Thoracic aorta (tissue), 2 donors: Measurements from ENCODE around the gene CFAP46. TPM values are rescaled to one million over a fixed set of nuclear protein-coding genes. Genes with fewer than 3 reads are reported as not detected.

Experiments
- ATAC-seq: fragments of 150-250 bp; one replicate; pipeline ENCODE4 v1.8.0; 2017; ENCODE audit warnings: low read depth; ENCODE audit not compliant: insufficient number of reproducible peaks, low FRiP score
- DNase-seq: peaks from one replicate; pipeline ENCODE4 v3.0.0-alpha.2; 2020; ENCODE audit warnings: low spot score
- H3K27ac ChIP-seq, 2 donors: fragments of 200-600 bp; sonication (generic); 1 replicate in 1 of 2; 2 replicates in 1 of 2; pipeline ENCODE4 v1.5.1; 2016; ENCODE audit warnings: mild to moderate bottlenecking in 2 of 2, moderate library complexity in 2 of 2
- H3K27me3 ChIP-seq: fragments of 200-600 bp; sonication (generic); replicated peaks from 2 replicates; pipeline ENCODE4 v1.6.0; 2016; ENCODE audit warnings: mild to moderate bottlenecking; ENCODE audit not compliant: insufficient read depth
- H3K36me3 ChIP-seq: fragments of 200-600 bp; sonication (generic); one replicate; pipeline ENCODE4 v1.5.1; 2016
- H3K4me1 ChIP-seq, 2 donors: fragments of 200-600 bp; sonication (generic); 1 replicate in 1 of 2; 2 replicates in 1 of 2; pipeline versions ENCODE4 v1.5.1 to v1.6.0; 2016; ENCODE audit warnings: low read depth in 2 of 2, mild to moderate bottlenecking in 1 of 2; ENCODE audit not compliant: control insufficient read depth in 1 of 2
- H3K4me3 ChIP-seq: fragments of 200-600 bp; sonication (generic); 2 replicates; pipeline ENCODE4 v1.5.1; 2016; ENCODE audit warnings: mild to moderate bottlenecking
- H3K9me3 ChIP-seq: fragments of 200-600 bp; sonication (generic); 2 replicates; pipeline ENCODE4 v1.5.1; 2016
- CTCF ChIP-seq: fragments of 200-600 bp; sonication (generic); IDR thresholded peaks from one replicate; pipeline ENCODE4 v1.5.1; 2019; ENCODE audit warnings: antibody characterized with exemption
- total RNA-seq, 2 donors: library from RNA; depleted of rRNA; stranded (reverse); fragments of >200 nt; gene quantifications; one replicate each; pipeline versions ENCODE4 v1.1.0 to v1.2.3, GENCODE V29; 2016

The CFAP46 gene
- total RNA-seq, 2 donors from 2014 or later, result not detected

GRCh38 chr10:132785723-132786475 is 156.5 kb downstream of the CFAP46 start, which contains the start of gene NKX6-2:
Gene NKX6-2 (minus strand): TSS chr10:132786147. CDS start chr10:132785948, 199 bp downstream.
- Histone ChIP-seq H3K4me1 (peaks cover 4 to 16% of the 10 kb centered on the region in 2 donors), H3K36me3 (peaks cover 20% of the 10 kb centered on the region), H3K27me3 (no peaks in the 10 kb centered on the region), H3K4me3 (peak within 1 kb of the TSS; percentile 33), H3K27ac (no peak within 1 kb of the TSS), H3K9me3 (peaks cover 3% of the 10 kb centered on the region)
- no peak for ATAC-seq
- TF ChIP-seq CTCF, result no peak
- no peak for DNase-seq

GRCh38 chr10:132784866-132785722 is 157.3 kb downstream of the CFAP46 start:
- Histone ChIP-seq H3K27ac (no peak overlapping the region), H3K27me3 (no peaks in the 10 kb centered on the region)
- DNase-seq, result no peak

GRCh38 chr10:132783940-132784865 is 158.2 kb downstream of the CFAP46 start:
- Histone ChIP-seq H3K27ac (no peak overlapping the region), H3K36me3 (peaks cover 27% of the 10 kb centered on the region), H3K9me3 (peaks cover 3% of the 10 kb centered on the region), H3K4me1 (peaks cover 4 to 16% of the 10 kb centered on the region in 2 donors), H3K4me3 (no peak overlapping the region), H3K27me3 (no peaks in the 10 kb centered on the region)
- no peak for TF ChIP-seq CTCF
- ATAC-seq (no peak), DNase-seq (no peak)

More at GRCh38 chr10:132784866-132785722, 157.3 kb downstream of the CFAP46 start:
- no peak for TF ChIP-seq CTCF
- Histone ChIP-seq H3K4me3 (no peak overlapping the region), H3K36me3 (peaks cover 20% of the 10 kb centered on the region), H3K4me1 (peaks cover 4 to 16% of the 10 kb centered on the region in 2 donors), H3K9me3 (peaks cover 3% of the 10 kb centered on the region)
- ATAC-seq, result no peak

- ATAC-seq (no peak), DNase-seq (no peak)
- peaks cover 3% of the 10 kb centered on the region for H3K9me3 ChIP-seq
- no peak overlapping the region for H3K4me3 ChIP-seq
- H3K4me1 ChIP-seq, result peaks cover 4 to 16% of the 10 kb centered on the region in 2 donors
- H3K27ac ChIP-seq, result no peak overlapping the region
- H3K36me3 ChIP-seq, result peaks cover 35% of the 10 kb centered on the region
- H3K27me3 ChIP-seq, result no peaks in the 10 kb centered on the region
- no peak for TF ChIP-seq CTCF
Measured at GRCh38 chr10:132783165-132783939, 159.0 kb downstream of the CFAP46 start.
